ENCODE results near the gene VARS2. TPM values are rescaled to one million over a fixed set of nuclear protein-coding genes. Genes with fewer than 3 reads are reported as not detected.
"Not testable (repeated sequence)": the region's sequence is repeated elsewhere in the genome, so short reads cannot be mapped to it uniquely, and the experiment has no call there.

Gene VARS2
- polyA plus RNA-seq (ENCODE audit: insufficient read length in 12 of 12) = 10 to 100 TPM in 11 of 12 donors, not detected in 1; 18.7 to 36.7 (median 25.7) TPM
- long read RNA-seq, donor 1, full-length matches to known transcripts = 1 of 1 reads
- long read RNA-seq, donor 1, partial matches to known transcripts = 0 of 1 reads
- long read RNA-seq, donor 1, other reads (novel, unspliced or antisense) = 0 of 1 reads
- long read RNA-seq, donor 2 = 0 reads
- long read RNA-seq, donor 3, partial matches to known transcripts = 0 of 1 reads
- long read RNA-seq, donor 3, other reads (novel, unspliced or antisense) = 0 of 1 reads
- long read RNA-seq, donor 4, partial matches to known transcripts = 0 of 1 reads
- long read RNA-seq, donor 4, other reads (novel, unspliced or antisense) = 0 of 1 reads
- long read RNA-seq, donor 5 = 0 reads
- long read RNA-seq, donor 6 = 0 reads
- long read RNA-seq, donor 7 = 0 reads
- long read RNA-seq, donor 8 = 0 reads
- long read RNA-seq, donor 9, full-length matches to known transcripts = 2 of 2 reads
- long read RNA-seq, donor 9, partial matches to known transcripts = 0 of 2 reads
- long read RNA-seq, donor 9, other reads (novel, unspliced or antisense) = 0 of 2 reads
- long read RNA-seq, donor 10 = 0 reads
- long read RNA-seq, donor 11 = 0 reads

DNA sequence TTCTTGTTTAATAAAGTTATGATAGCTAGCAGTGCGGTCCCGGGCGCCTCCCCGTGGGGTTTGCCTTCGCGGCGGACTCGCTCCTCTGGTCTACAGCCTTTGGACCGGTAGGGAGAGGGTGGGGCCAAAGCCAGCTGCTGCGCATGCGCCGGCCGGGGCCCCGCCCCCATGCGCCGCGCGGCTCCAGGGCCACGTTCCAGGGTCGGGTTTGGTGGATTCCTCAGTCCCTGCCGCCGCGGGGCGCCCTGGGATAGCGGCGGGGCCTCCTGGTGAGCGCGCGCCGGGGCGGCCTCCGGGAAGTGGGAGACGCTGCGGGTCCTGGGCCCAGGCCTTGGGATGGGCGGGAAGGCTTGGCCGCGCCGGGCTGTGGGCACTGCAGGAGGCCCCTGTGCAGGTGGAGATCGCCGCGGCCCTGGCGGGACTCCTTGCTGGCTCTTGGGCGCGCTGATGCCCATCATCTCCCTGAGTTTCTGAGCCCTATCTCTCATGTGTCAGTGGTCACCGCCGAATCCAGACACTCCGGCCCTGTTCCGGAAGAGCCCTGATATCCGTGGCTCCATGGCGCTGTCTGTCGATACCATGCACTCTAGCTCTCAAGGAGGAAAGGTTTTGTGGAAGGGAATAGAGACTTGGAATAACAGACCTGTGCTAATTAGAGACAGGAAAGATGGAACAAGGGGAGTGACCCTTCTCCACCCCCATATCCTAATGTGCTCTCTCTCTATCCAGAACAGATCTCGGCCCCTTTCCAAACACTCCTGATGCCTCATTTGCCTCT lies at the start of gene VARS2:
VARS2 (plus strand) TSS at position 163 of the 778 bp plus-strand sequence; CDS start at position 762, 599 bp downstream.
- DNase-seq = peak; percentile 93

DNA sequence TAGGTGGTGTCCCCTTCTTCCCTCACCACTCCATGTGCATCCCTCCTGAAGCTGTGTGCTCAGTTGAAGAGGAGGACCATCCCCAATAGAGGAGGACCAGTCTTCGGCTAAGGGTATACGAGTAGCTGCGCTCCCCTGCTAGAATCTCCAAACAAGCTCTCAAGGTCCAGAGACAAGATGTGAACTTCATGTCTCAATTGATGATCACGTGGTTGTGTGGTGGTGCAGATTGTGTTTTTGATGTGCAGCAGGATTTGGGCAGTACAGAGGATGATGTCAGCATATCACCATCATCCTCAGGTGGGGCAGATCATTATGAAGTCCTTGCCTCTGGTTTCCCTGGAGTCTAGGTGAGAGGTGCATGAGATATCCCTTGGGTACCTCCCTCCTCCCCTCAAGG lies 49.7 kb upstream of the VARS2 start:
- no peak for DNase-seq

DNA sequence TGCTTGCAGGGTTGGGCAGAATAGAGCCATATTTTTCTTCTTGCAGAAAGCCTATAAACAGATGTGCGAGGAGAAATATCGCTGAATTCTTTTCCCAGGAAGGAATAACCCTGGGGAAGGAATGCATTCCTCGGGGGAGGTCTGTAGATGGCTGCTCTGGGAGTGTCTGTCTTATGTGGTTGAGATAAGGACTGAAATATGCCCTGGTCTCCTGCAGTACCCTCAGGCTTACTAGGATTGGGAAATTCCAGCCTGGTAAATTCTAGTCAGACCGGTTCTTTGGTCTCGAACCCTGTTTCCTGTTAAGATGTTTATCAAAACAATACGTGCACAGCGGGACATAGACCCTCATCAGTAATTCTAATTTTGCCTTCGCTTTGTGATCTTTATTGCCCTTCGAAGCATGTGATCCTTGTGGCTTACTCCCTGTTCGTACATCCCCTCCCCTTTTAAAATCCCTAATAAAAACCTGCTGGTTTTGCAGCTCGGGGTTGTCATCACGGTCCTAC lies 44.7 kb upstream of the VARS2 start:
- not testable (repeated sequence) for DNase-seq

GRCh38 chr6:30870546-30870945 lies 43.5 kb upstream of the VARS2 start:
- DNase-seq = no peak

GRCh38 chr6:30871592-30872183 lies 42.4 kb upstream of the VARS2 start:
- DNase-seq = no peak

DNA sequence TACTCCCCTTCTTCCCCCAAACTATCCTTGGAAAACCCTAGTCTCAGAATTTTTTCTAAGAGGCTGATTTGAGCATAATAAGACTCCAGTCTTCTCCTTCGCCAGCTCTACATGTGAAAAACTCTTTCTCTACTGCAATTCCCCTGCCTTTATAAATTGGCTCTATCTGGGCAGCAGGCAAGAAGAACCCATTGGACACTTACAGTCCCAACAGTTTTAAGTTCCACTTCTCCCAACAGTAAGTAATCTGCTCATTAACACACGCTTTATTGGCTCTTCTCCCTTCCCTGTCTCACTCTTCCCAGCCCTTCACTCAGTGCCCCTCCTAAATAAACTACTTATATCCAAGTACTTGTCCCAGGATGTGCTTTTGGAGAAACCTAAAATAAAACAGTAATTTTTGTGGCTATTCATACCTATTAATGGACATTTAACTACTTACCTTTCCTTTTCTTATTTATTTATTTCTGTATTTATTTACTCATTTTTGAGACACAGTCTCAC lies 40.8 kb upstream of the VARS2 start:
- no peak for DNase-seq

- DNase-seq = not testable (repeated sequence)
Measured at GRCh38 chr6:30873795-30874194, 40.2 kb upstream of the VARS2 start.

- DNase-seq = no peak
Measured at GRCh38 chr6:30875244-30876038, 38.6 kb upstream of the VARS2 start.

DNA sequence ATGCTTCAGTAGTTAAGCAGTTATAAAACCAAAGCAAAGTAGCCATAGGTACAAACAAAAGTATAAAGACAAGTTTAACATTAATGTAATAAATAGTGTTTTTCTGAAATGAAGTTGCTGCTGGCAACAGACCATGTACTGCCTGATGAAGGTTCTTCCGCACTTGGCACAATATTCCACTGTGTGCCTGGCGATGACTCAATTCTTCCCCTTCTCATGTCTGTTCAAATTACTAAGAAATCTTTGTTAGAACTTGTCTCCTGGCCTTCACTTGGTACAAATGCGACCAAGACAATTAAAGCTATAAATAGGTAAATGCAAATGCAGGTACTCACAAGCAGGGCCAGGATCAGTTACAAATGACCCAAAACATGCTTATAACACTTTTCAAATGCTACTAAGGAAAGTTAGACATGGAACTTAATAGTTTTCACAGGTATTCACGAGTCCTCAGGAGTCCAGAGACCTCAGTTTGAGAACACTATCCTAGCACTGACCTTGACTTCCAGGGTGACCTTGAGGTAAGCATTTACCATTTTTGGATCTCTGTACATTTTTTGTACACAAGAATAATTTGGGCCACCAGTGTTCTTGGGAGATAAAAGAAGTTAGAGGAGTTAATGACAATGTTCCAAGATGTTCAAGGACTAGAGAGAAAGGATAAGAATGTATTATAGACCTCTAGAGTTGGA lies 37.9 kb upstream of the VARS2 start:
- DNase-seq = peak; percentile 43

GRCh38 chr6:30877419-30878262 lies 36.4 kb upstream of the VARS2 start:
- DNase-seq = peak; percentile 92

GRCh38 chr6:30879684-30880427 lies 34.2 kb upstream of the VARS2 start:
- DNase-seq = no peak

- peak; percentile 29 for DNase-seq
Measured at GRCh38 chr6:30880698-30881252, 33.3 kb upstream of the VARS2 start.

DNA sequence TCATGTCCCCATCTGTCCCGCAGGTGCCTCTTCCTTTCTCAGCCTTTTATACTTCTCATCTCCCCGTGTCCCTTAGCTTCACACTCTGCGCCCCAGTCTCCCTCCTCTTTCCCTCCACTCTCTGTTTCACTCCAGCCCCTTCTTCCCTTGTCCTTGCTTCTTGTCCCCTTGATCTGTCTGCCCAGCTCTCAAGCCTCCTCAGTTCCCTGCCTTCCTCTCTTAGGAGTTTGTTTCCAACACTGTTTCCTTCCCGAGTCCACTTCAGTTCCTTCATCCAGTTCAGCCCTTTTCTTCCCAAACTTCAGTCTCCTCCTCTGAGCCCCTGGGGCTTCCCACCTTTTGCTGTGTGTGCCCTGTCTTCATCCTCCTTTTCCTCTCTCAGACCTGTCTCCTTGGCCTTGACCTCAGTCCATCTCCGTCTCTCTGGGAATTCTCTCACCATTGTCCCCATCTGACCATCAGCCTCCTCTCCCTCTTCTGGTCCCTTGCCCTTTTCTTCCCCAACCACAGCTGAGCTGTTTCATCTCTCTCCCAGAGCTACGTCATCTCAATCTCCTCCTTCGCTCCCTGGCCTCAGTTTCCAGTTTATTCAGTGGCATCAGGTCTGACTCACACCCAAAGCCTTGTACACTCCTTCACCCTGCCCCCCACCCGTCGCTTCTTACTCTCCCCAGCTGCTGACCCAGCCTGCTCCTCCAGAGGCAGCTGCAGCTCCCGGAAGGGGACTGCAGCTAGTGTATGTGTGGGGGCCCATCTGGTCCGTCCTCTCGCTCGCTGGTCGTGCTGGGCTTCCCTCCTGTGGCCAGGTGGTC lies 32.4 kb upstream of the VARS2 start:
- DNase-seq = peak; percentile 20

GRCh38 chr6:30882204-30882758 lies 31.8 kb upstream of the VARS2 start:
- DNase-seq = peak; percentile 25

- no peak for DNase-seq
Measured at GRCh38 chr6:30882759-30883684, 31.0 kb upstream of the VARS2 start.
